Uterus (tissue), 2 donors: Measurements from ENCODE around the gene SEMA3E.
"Not testable (repeated sequence)": the region's sequence is repeated elsewhere in the genome, so short reads cannot be mapped to it uniquely, and the experiment has no call there.

Experiments
- CTCF ChIP-seq, 4 experiments: fragments of 200-600 bp in 2 of 4; fragments of 450-650 bp in 2 of 4; sonication (generic) in 2 of 4; IDR thresholded peaks; one replicate each; pipeline ENCODE4 v1.5.1; 2016 to 2019; ENCODE audit warnings: antibody characterized with exemption in 4 of 4, mild to moderate bottlenecking in 2 of 4, moderate library complexity in 1 of 4
- POLR2A ChIP-seq, 2 donors: fragments of 450-650 bp; IDR thresholded peaks; one replicate each; pipeline ENCODE4 v1.6.1; 2016; ENCODE audit warnings: antibody characterized with exemption in 2 of 2, mild to moderate bottlenecking in 1 of 2, moderate library complexity in 1 of 2

GRCh38 chr7:83552556-83552955 is 96.4 kb downstream of the SEMA3E start:
- not testable (repeated sequence) for TF ChIP-seq CTCF, POLR2A (IDR thresholded peaks at IDR 0.05)
